RWPE2 (cell line): Measurements from ENCODE around the gene ZNF83.

Experiments
- ATAC-seq: fragments of 200-7000 bp; cut with Tn5 transposase; 3 replicates; pipeline ENCODE4 v1.9.1; 2021; ENCODE audit warnings: low read depth
- DNase-seq: peaks from one replicate; pipeline ENCODE4 v3.0.0-alpha.2; 2020; ENCODE audit warnings: low spot score
- H3K27ac ChIP-seq: fragments of 450-650 bp; 2 replicates; pipeline ENCODE4 v1.5.1; 2017; ENCODE audit warnings: mild to moderate bottlenecking; ENCODE audit not compliant: poor library complexity, severe bottlenecking
- H3K27me3 ChIP-seq: fragments of 250-450 bp; sonication (Bioruptor Pico); 2 replicates; pipeline ENCODE4 v1.5.1; 2021; ENCODE audit warnings: mild to moderate bottlenecking, moderate library complexity; ENCODE audit not compliant: insufficient read depth, poor library complexity, severe bottlenecking
- H3K36me3 ChIP-seq: fragments of 250-450 bp; sonication (Bioruptor Pico); 2 replicates; pipeline ENCODE4 v1.5.1; 2020; ENCODE audit warnings: low read depth, mild to moderate bottlenecking, moderate library complexity
- H3K4me1 ChIP-seq: fragments of 250-450 bp; sonication (Bioruptor Pico); 2 replicates; pipeline ENCODE4 v1.5.1; 2021; ENCODE audit warnings: mild to moderate bottlenecking, moderate library complexity; ENCODE audit not compliant: insufficient read depth, poor library complexity, severe bottlenecking
- H3K4me3 ChIP-seq: fragments of 250-450 bp; sonication (Bioruptor Pico); 2 replicates; pipeline ENCODE4 v1.5.1; 2021; ENCODE audit warnings: mild to moderate bottlenecking, moderate library complexity; ENCODE audit not compliant: severe bottlenecking
- H3K9me3 ChIP-seq: fragments of 250-450 bp; sonication (Bioruptor Pico); 2 replicates; pipeline ENCODE4 v1.5.1; 2021; ENCODE audit warnings: mild to moderate bottlenecking, moderate library complexity; ENCODE audit not compliant: severe bottlenecking
- CTCF ChIP-seq: fragments of 450-650 bp; IDR thresholded peaks from one replicate; pipeline ENCODE4 v1.5.1; 2017; ENCODE audit warnings: mild to moderate bottlenecking, moderate library complexity; ENCODE audit not compliant: poor library complexity, severe bottlenecking

The ZNF83 gene

DNA sequence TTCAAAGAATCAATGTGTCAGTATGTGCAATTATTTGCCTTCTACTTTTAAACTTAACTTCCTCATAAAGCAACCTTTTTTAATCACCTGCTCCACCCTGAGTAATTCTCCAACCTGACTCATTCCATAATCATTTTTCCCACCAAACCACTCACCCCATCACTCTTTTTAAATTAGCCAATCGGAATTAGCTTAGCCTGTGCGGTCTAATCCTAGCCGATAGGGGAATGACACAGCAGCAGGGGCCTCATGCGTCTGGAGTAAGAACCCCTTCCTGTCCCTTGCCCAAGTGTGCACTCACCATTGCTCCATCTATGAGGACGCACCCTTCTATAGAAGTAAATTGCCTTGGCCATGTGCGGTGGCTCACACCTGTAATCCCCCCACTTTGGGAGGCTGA is 27.4 kb upstream of the ZNF83 start:
- H3K27ac ChIP-seq, result peak overlapping the region; percentile 49
- ATAC-seq, result peak; percentile 45; the same call in 2 of the 3 replicates
- H3K36me3 ChIP-seq, result peaks cover 6% of the 10 kb centered on the region
- H3K4me1 ChIP-seq, result peaks cover 23% of the 10 kb centered on the region
- H3K27me3 ChIP-seq, result no peaks in the 10 kb centered on the region
- H3K9me3 ChIP-seq, result no peaks in the 10 kb centered on the region
- H3K4me3 ChIP-seq, result no peak overlapping the region
- no peak for DNase-seq
- no peak for TF ChIP-seq CTCF

DNA sequence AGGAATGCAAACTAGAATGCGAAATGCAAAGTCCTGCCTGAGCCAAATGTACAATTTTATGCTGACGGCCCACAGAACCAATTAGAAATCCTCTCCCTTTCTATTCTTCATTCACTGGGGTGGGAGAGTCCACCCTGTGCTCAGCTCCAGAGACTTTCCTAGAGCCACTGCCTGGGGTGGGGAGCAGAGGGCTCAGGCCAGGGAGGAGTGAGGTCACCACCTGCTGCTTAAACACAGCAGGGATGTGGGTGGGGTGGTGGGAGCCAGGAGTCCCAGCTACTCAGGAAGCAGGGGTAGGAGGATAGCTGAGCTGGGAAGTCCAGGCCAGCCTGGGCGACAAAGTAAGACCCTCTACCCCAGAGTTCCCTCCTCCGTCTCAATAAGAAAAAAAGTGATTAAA is 26.9 kb upstream of the ZNF83 start:
- Histone ChIP-seq H3K36me3 (peaks cover 9% of the 10 kb centered on the region), H3K4me3 (no peak overlapping the region), H3K27ac (peak overlapping the region; percentile 49), H3K9me3 (no peaks in the 10 kb centered on the region), H3K27me3 (no peaks in the 10 kb centered on the region), H3K4me1 (peaks cover 19% of the 10 kb centered on the region)
- no peak for TF ChIP-seq CTCF
- ATAC-seq (no peak), DNase-seq (no peak)

- no peaks in the 10 kb centered on the region for H3K9me3 ChIP-seq
These were observed 26.3 kb upstream of the ZNF83 start for GRCh38 chr19:52664461-52664860.

GRCh38 chr19:52662631-52663030 is 24.5 kb upstream of the ZNF83 start:
- peaks cover 25% of the 10 kb centered on the region for H3K36me3 ChIP-seq
- no peak overlapping the region for H3K4me3 ChIP-seq
- H3K27ac ChIP-seq, result peak overlapping the region; percentile 31
- no peaks in the 10 kb centered on the region for H3K9me3 ChIP-seq
- H3K4me1 ChIP-seq, result peaks cover 19% of the 10 kb centered on the region
- no peaks in the 10 kb centered on the region for H3K27me3 ChIP-seq
- no peak for TF ChIP-seq CTCF
- DNase-seq, result no peak
- ATAC-seq, result peak; percentile 97

More at GRCh38 chr19:52664461-52664860, 26.3 kb upstream of the ZNF83 start:
- H3K4me1 ChIP-seq, result peaks cover 19% of the 10 kb centered on the region
- no peak for TF ChIP-seq CTCF
- no peaks in the 10 kb centered on the region for H3K27me3 ChIP-seq
- peaks cover 13% of the 10 kb centered on the region for H3K36me3 ChIP-seq
- H3K27ac ChIP-seq, result peak overlapping the region; percentile 49
- H3K4me3 ChIP-seq, result no peak overlapping the region
- DNase-seq, result no peak
- ATAC-seq, result no peak

DNA sequence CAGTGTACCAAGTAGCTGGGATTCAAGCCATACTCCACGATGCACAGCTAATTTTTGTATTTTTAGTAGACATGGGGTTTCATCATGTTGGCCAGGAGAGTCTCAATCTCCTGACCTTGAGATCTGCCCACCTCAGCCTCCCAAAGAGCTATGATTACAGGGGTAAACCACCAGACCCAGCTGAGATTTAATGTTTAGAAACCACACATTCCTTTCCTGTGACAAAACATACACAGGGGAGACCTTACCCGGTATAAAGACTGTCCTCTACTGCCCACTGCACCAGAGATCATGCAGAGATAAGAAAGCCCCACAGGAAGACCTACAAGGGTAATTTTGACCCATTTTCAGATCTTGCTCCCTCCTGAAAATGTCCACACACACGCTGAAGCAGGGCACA is 22.8 kb upstream of the ZNF83 start:
- Histone ChIP-seq H3K27ac (no peak overlapping the region), H3K9me3 (no peaks in the 10 kb centered on the region), H3K36me3 (peaks cover 25% of the 10 kb centered on the region), H3K4me1 (peaks cover 19% of the 10 kb centered on the region), H3K27me3 (no peaks in the 10 kb centered on the region), H3K4me3 (no peak overlapping the region)
- ATAC-seq, result no peak
- DNase-seq, result no peak
- no peak for TF ChIP-seq CTCF
